ENCODE data around the gene ZDHHC11B. TPM values are rescaled to one million over a fixed set of nuclear protein-coding genes. Genes with fewer than 3 reads are reported as not detected.

Gene ZDHHC11B
- total RNA-seq, 1 donor from 2014 or later: 1.0 TPM

GRCh38 chr5:670396-671270 is 113.9 kb downstream of the ZDHHC11B start:
- no peak overlapping the region for H3K4me3 ChIP-seq (ENCODE audit: low read length in 3 of 3)
- no peaks in the 10 kb centered on the region for H3K36me3 ChIP-seq (ENCODE audit: control insufficient read depth in 3 of 3, insufficient read depth in 3 of 3, low read length in 3 of 3)
- H3K27me3 ChIP-seq (ENCODE audit: control insufficient read depth in 3 of 3, insufficient read depth in 3 of 3, low read length in 3 of 3): no peaks in the 10 kb centered on the region
- peaks cover 45 to 48% (median 47%) of the 10 kb centered on the region in 3 donors for H3K4me1 ChIP-seq (ENCODE audit: control insufficient read depth in 3 of 3, insufficient read depth in 3 of 3, low read length in 3 of 3)
- H3K9ac ChIP-seq (ENCODE audit: low read depth in 1 of 3, low read length in 3 of 3): no peak overlapping the region
- no peaks in the 10 kb centered on the region for H3K9me3 ChIP-seq (ENCODE audit: control insufficient read depth in 3 of 3, low read length in 3 of 3)
- H3K27ac ChIP-seq (ENCODE audit: low read depth, low read length): no peak overlapping the region

- no peak overlapping the region for H3K9ac ChIP-seq (ENCODE audit: low read depth in 1 of 3, low read length in 3 of 3)
These were observed 114.6 kb downstream of the ZDHHC11B start for GRCh38 chr5:669842-670395.

GRCh38 chr5:669111-669841 is 115.3 kb downstream of the ZDHHC11B start:
- Histone ChIP-seq H3K4me3 (ENCODE audit: low read length in 3 of 3) (no peak overlapping the region), H3K27me3 (ENCODE audit: control insufficient read depth in 3 of 3, insufficient read depth in 3 of 3, low read length in 3 of 3) (no peaks in the 10 kb centered on the region), H3K9me3 (ENCODE audit: control insufficient read depth in 3 of 3, low read length in 3 of 3) (no peaks in the 10 kb centered on the region), H3K36me3 (ENCODE audit: control insufficient read depth in 3 of 3, insufficient read depth in 3 of 3, low read length in 3 of 3) (peaks cover 7 to 9% (median 8%) of the 10 kb centered on the region in 3 donors), H3K27ac (ENCODE audit: low read depth, low read length) (no peak overlapping the region), H3K9ac (ENCODE audit: low read depth in 1 of 3, low read length in 3 of 3) (no peak overlapping the region), H3K4me1 (ENCODE audit: control insufficient read depth in 3 of 3, insufficient read depth in 3 of 3, low read length in 3 of 3) (peaks cover 31 to 34% (median 34%) of the 10 kb centered on the region in 3 donors)

More at GRCh38 chr5:669842-670395, 114.6 kb downstream of the ZDHHC11B start:
- Histone ChIP-seq H3K27ac (ENCODE audit: low read depth, low read length) (no peak overlapping the region), H3K9me3 (ENCODE audit: control insufficient read depth in 3 of 3, low read length in 3 of 3) (no peaks in the 10 kb centered on the region), H3K4me1 (ENCODE audit: control insufficient read depth in 3 of 3, insufficient read depth in 3 of 3, low read length in 3 of 3) (peaks cover 38 to 40% (median 40%) of the 10 kb centered on the region in 3 donors), H3K27me3 (ENCODE audit: control insufficient read depth in 3 of 3, insufficient read depth in 3 of 3, low read length in 3 of 3) (no peaks in the 10 kb centered on the region), H3K4me3 (ENCODE audit: low read length in 3 of 3) (no peak overlapping the region), H3K36me3 (ENCODE audit: control insufficient read depth in 3 of 3, insufficient read depth in 3 of 3, low read length in 3 of 3) (peaks cover under 1 to 2% (median 1%) of the 10 kb centered on the region in 3 donors)

- H3K27ac ChIP-seq (ENCODE audit: low read depth, low read length): no peak overlapping the region
- peaks cover 13 to 16% (median 15%) of the 10 kb centered on the region in 3 donors for H3K36me3 ChIP-seq (ENCODE audit: control insufficient read depth in 3 of 3, insufficient read depth in 3 of 3, low read length in 3 of 3)
- no peak overlapping the region for H3K4me3 ChIP-seq (ENCODE audit: low read length in 3 of 3)
- no peaks in the 10 kb centered on the region for H3K9me3 ChIP-seq (ENCODE audit: control insufficient read depth in 3 of 3, low read length in 3 of 3)
- peaks cover 23 to 26% (median 25%) of the 10 kb centered on the region in 3 donors for H3K4me1 ChIP-seq (ENCODE audit: control insufficient read depth in 3 of 3, insufficient read depth in 3 of 3, low read length in 3 of 3)
- H3K9ac ChIP-seq (ENCODE audit: low read depth in 1 of 3, low read length in 3 of 3): no peak overlapping the region
- no peaks in the 10 kb centered on the region for H3K27me3 ChIP-seq (ENCODE audit: control insufficient read depth in 3 of 3, insufficient read depth in 3 of 3, low read length in 3 of 3)
These were observed 116.1 kb downstream of the ZDHHC11B start for GRCh38 chr5:668283-668995.

GRCh38 chr5:666816-667498 is 117.6 kb downstream of the ZDHHC11B start:
- Histone ChIP-seq H3K9ac (ENCODE audit: low read depth in 1 of 3, low read length in 3 of 3) (no peak overlapping the region), H3K27ac (ENCODE audit: low read depth, low read length) (no peak overlapping the region), H3K27me3 (ENCODE audit: control insufficient read depth in 3 of 3, insufficient read depth in 3 of 3, low read length in 3 of 3) (no peaks in the 10 kb centered on the region), H3K9me3 (ENCODE audit: control insufficient read depth in 3 of 3, low read length in 3 of 3) (no peaks in the 10 kb centered on the region), H3K36me3 (ENCODE audit: control insufficient read depth in 3 of 3, insufficient read depth in 3 of 3, low read length in 3 of 3) (peaks cover 23 to 26% (median 25%) of the 10 kb centered on the region in 3 donors), H3K4me3 (ENCODE audit: low read length in 3 of 3) (no peak overlapping the region), H3K4me1 (ENCODE audit: control insufficient read depth in 3 of 3, insufficient read depth in 3 of 3, low read length in 3 of 3) (peaks cover 8 to 11% (median 10%) of the 10 kb centered on the region in 3 donors)

GRCh38 chr5:665956-666711 is 118.4 kb downstream of the ZDHHC11B start:
- no peak overlapping the region for H3K9ac ChIP-seq (ENCODE audit: low read depth in 1 of 3, low read length in 3 of 3)
- peaks cover 0 to 3% (median 2%) of the 10 kb centered on the region in 3 donors for H3K4me1 ChIP-seq (ENCODE audit: control insufficient read depth in 3 of 3, insufficient read depth in 3 of 3, low read length in 3 of 3)
- H3K9me3 ChIP-seq (ENCODE audit: control insufficient read depth in 3 of 3, low read length in 3 of 3): no peaks in the 10 kb centered on the region
- no peaks in the 10 kb centered on the region for H3K27me3 ChIP-seq (ENCODE audit: control insufficient read depth in 3 of 3, insufficient read depth in 3 of 3, low read length in 3 of 3)
- H3K36me3 ChIP-seq (ENCODE audit: control insufficient read depth in 3 of 3, insufficient read depth in 3 of 3, low read length in 3 of 3): peaks cover 27 to 34% (median 32%) of the 10 kb centered on the region in 3 donors
- H3K27ac ChIP-seq (ENCODE audit: low read depth, low read length): no peak overlapping the region
- no peak overlapping the region for H3K4me3 ChIP-seq (ENCODE audit: low read length in 3 of 3)

- Histone ChIP-seq H3K9ac (ENCODE audit: low read depth in 1 of 3, low read length in 3 of 3) (no peak overlapping the region), H3K27ac (ENCODE audit: low read depth, low read length) (no peak overlapping the region), H3K4me3 (ENCODE audit: low read length in 3 of 3) (no peak overlapping the region), H3K9me3 (ENCODE audit: control insufficient read depth in 3 of 3, low read length in 3 of 3) (no peaks in the 10 kb centered on the region), H3K4me1 (ENCODE audit: control insufficient read depth in 3 of 3, insufficient read depth in 3 of 3, low read length in 3 of 3) (peaks cover 0 to 2% (median 0%) of the 10 kb centered on the region in 3 donors), H3K36me3 (ENCODE audit: control insufficient read depth in 3 of 3, insufficient read depth in 3 of 3, low read length in 3 of 3) (peaks cover 29 to 37% (median 34%) of the 10 kb centered on the region in 3 donors), H3K27me3 (ENCODE audit: control insufficient read depth in 3 of 3, insufficient read depth in 3 of 3, low read length in 3 of 3) (no peaks in the 10 kb centered on the region)
These were observed 119.0 kb downstream of the ZDHHC11B start for GRCh38 chr5:665541-665955.

- Histone ChIP-seq H3K9me3 (ENCODE audit: control insufficient read depth in 3 of 3, low read length in 3 of 3) (no peaks in the 10 kb centered on the region), H3K4me3 (ENCODE audit: low read length in 3 of 3) (no peak overlapping the region), H3K9ac (ENCODE audit: low read depth in 1 of 3, low read length in 3 of 3) (no peak overlapping the region), H3K36me3 (ENCODE audit: control insufficient read depth in 3 of 3, insufficient read depth in 3 of 3, low read length in 3 of 3) (peaks cover 29 to 40% (median 37%) of the 10 kb centered on the region in 3 donors), H3K27me3 (ENCODE audit: control insufficient read depth in 3 of 3, insufficient read depth in 3 of 3, low read length in 3 of 3) (no peaks in the 10 kb centered on the region), H3K4me1 (ENCODE audit: control insufficient read depth in 3 of 3, insufficient read depth in 3 of 3, low read length in 3 of 3) (peaks cover 0 to 2% (median 0%) of the 10 kb centered on the region in 3 donors), H3K27ac (ENCODE audit: low read depth, low read length) (no peak overlapping the region)
These were observed 119.6 kb downstream of the ZDHHC11B start for GRCh38 chr5:664994-665360.
